GM12878 (cell line): ENCODE measurements around the gene PXT1. TPM values are rescaled to one million over a fixed set of nuclear protein-coding genes. Genes with fewer than 3 reads are reported as not detected.

Experiments used
- ATAC-seq: fragments of 200-7000 bp; cut with Tn5 transposase; 3 replicates; pipeline ENCODE4 v1.9.1; 2020; ENCODE audit warnings: mild to moderate bottlenecking, moderate library complexity
- BruUV-seq: library from RNA; stranded (reverse); fragments of 400-500 nt; replicated peaks from 2 replicates; lab custom pipeline; 2021; lab: Mats Ljungman, UMichigan
- CTCF ChIA-PET: fragments of 300-600 bp; sonication (Branson Sonifier 250); formaldehyde crosslinking; extraction: SDS; loops from one replicate; lab custom pipeline; 2021; ENCODE audit warnings: inconsistent platforms; lab: Yijun Ruan, JAX
- POLR2A ChIA-PET: fragments of 350-600 bp; formaldehyde crosslinking; extraction: SDS; loops from one replicate; lab custom pipeline; 2021; ENCODE audit warnings: inconsistent platforms; lab: Charles Lee
- RAD21 ChIA-PET: fragments of 300-600 bp; sonication (Branson Sonifier 250); formaldehyde crosslinking; loops from one replicate; lab custom pipeline; 2023; ENCODE audit warnings: antibody characterized with exemption; ENCODE audit not compliant: unreplicated experiment; lab: Charles Lee
- SMC1A ChIA-PET: fragments of 300-600 bp; sonication (Branson Sonifier 250); formaldehyde crosslinking; loops from one replicate; lab custom pipeline; 2023; ENCODE audit not compliant: unreplicated experiment, uncharacterized antibody; lab: Charles Lee
- DNase-seq: peaks from one replicate; pipeline ENCODE4 v3.0.0-alpha.2; 2011; ENCODE audit warnings: low read depth, low spot score
- FAIRE-seq: peaks from 3 replicates; lab custom pipeline; 2011; peaks lifted over from hg19 to GRCh38; lab: Jason Lieb, UNC
- H2AFZ ChIP-seq: 2 replicates; pipeline ENCODE4 v1.6.0; 2011; ENCODE audit warnings: low read depth, low read length, control low read depth; ENCODE audit not compliant: control insufficient read depth
- H3K27ac ChIP-seq: 2 replicates; pipeline ENCODE4 v1.5.1; 2011; ENCODE audit warnings: control low read depth; ENCODE audit not compliant: control insufficient read depth, insufficient read depth
- H3K27me3 ChIP-seq, 2 experiments: replicated peaks in 1 of 2; 2 replicates each; pipeline versions ENCODE4 v1.6.0 to v1.6.1; 2011; ENCODE audit warnings: low read length in 1 of 2; ENCODE audit not compliant: control insufficient read depth in 2 of 2, insufficient read depth in 2 of 2
- H3K36me3 ChIP-seq, 2 experiments: 2 replicates each; pipeline ENCODE4 v1.5.1; 2011; ENCODE audit warnings: low read length in 1 of 2; ENCODE audit not compliant: control insufficient read depth in 2 of 2, insufficient read depth in 2 of 2
- H3K4me1 ChIP-seq: 2 replicates; pipeline ENCODE4 v1.6.1; 2011; ENCODE audit warnings: mild to moderate bottlenecking, low read length, moderate library complexity, mixed read lengths; ENCODE audit not compliant: control insufficient read depth, insufficient read depth
- H3K4me2 ChIP-seq: 2 replicates; pipeline ENCODE4 v1.6.0; 2011; ENCODE audit warnings: control low read depth; ENCODE audit not compliant: control insufficient read depth, insufficient read depth
- H3K4me3 ChIP-seq: fragments of 200-600 bp; sonication (generic); 2 replicates; pipeline ENCODE4 v1.5.1; 2016
- H3K79me2 ChIP-seq: 2 replicates; pipeline ENCODE4 v1.6.0; 2011; ENCODE audit warnings: low read length; ENCODE audit not compliant: control insufficient read depth, insufficient read depth
- H3K9ac ChIP-seq: 2 replicates; pipeline ENCODE4 v1.8.0; 2011; ENCODE audit warnings: low read length, control low read depth, mixed read lengths; ENCODE audit not compliant: control insufficient read depth, insufficient read depth
- H3K9me3 ChIP-seq: replicated peaks from 3 replicates; pipeline ENCODE4 v1.5.1; 2011; ENCODE audit warnings: mild to moderate bottlenecking, low read length; ENCODE audit not compliant: control insufficient read depth, insufficient read depth
- H4K20me1 ChIP-seq: 2 replicates; pipeline ENCODE4 v1.6.0; 2011; ENCODE audit not compliant: control insufficient read depth, insufficient read depth
- BHLHE40 ChIP-seq, 2 experiments: fragments of 450-650 bp in 1 of 2; IDR thresholded peaks; 2 replicates each; pipeline ENCODE4 v1.6.1; 2011 to 2017; ENCODE audit warnings: low read depth in 2 of 2, borderline replicate concordance in 1 of 2, improper control_type of control experiment in 1 of 2, low read length in 1 of 2, mild to moderate bottlenecking in 1 of 2
- CBX5 ChIP-seq: sonication (generic); IDR thresholded peaks from 2 replicates; pipeline ENCODE4 v1.6.1; 2016; ENCODE audit warnings: low read depth, moderate library complexity, mild to moderate bottlenecking, inconsistent platforms
- EP300 ChIP-seq, 2 experiments: fragments of 150-350 bp in 1 of 2; IDR thresholded peaks; 2 replicates each; pipeline ENCODE4 v1.6.1; 2011 to 2012; ENCODE audit warnings: low read depth in 2 of 2, low read length in 2 of 2, borderline replicate concordance in 1 of 2, improper control_type of control experiment in 1 of 2, inconsistent platforms in 1 of 2; ENCODE audit not compliant: control insufficient read depth in 1 of 2
- IRF4 ChIP-seq: IDR thresholded peaks from 2 replicates; pipeline ENCODE4 v1.6.1; 2011; ENCODE audit warnings: low read depth, low read length
- JUNB ChIP-seq: IDR thresholded peaks from 2 replicates; pipeline ENCODE4 v1.6.1; 2016; ENCODE audit warnings: antibody characterized with exemption, mild to moderate bottlenecking
- KDM1A ChIP-seq: fragments of 200-600 bp; sonication (generic); IDR thresholded peaks from 2 replicates; pipeline ENCODE4 v1.6.1; 2016; ENCODE audit warnings: borderline replicate concordance
- MTA3 ChIP-seq: IDR thresholded peaks from 2 replicates; pipeline ENCODE4 v1.6.1; 2012; ENCODE audit warnings: low read length, inconsistent platforms, borderline replicate concordance
- NFYA ChIP-seq: IDR thresholded peaks from 2 replicates; pipeline ENCODE4 v1.6.1; 2011; ENCODE audit warnings: low read depth, mild to moderate bottlenecking, low read length, improper control_type of control experiment, borderline replicate concordance
- NKRF ChIP-seq: fragments of 450-650 bp; conservative IDR thresholded peaks from 2 replicates; pipeline ENCODE4 v1.6.1; 2017; ENCODE audit warnings: mild to moderate bottlenecking, moderate library complexity
- RELA ChIP-seq: fragments of 450-650 bp; IDR thresholded peaks from 2 replicates; pipeline ENCODE4 v1.8.0; 2014; ENCODE audit warnings: borderline replicate concordance; ENCODE audit not compliant: partially characterized antibody
- TAF1 ChIP-seq: IDR thresholded peaks from 2 replicates; pipeline ENCODE4 v1.6.1; 2011; ENCODE audit warnings: mild to moderate bottlenecking, low read depth, low read length, borderline replicate concordance
- TARDBP ChIP-seq: IDR thresholded peaks from 2 replicates; pipeline ENCODE4 v1.6.1; 2016; ENCODE audit warnings: borderline replicate concordance
- USF2 ChIP-seq: IDR thresholded peaks from 2 replicates; pipeline ENCODE4 v1.6.1; 2011; ENCODE audit warnings: low read depth, low read length, improper control_type of control experiment, borderline replicate concordance
- ZBED1 ChIP-seq: IDR thresholded peaks from 2 replicates; pipeline ENCODE4 v1.6.1; 2016; ENCODE audit warnings: borderline replicate concordance
- ZNF207 ChIP-seq: fragments of 450-650 bp; IDR thresholded peaks from 2 replicates; pipeline ENCODE4 v1.6.1; 2014; ENCODE audit warnings: antibody characterized with exemption, mild to moderate bottlenecking, borderline replicate concordance
- WGBS: methylation state at CpG from one replicate; pipeline ENCODE4 v1.1.6; 2016; ENCODE audit warnings: low lambda C conversion rate; ENCODE audit not compliant: insufficient replicate concordance, insufficient coverage; ENCODE audit errors: missing lambda C conversion rate; 5-methylcytosine and 5-hydroxymethylcytosine counted together
- in situ Hi-C: fragments of 300-500 bp; cut with MboI; formaldehyde crosslinking; loops from 9 replicates; pipeline ENCODE4 v1.14.3; 2018; ENCODE audit warnings: mixed read lengths
- intact Hi-C: fragments of 100-400 bp; cut with micrococcal nuclease; formaldehyde crosslinking; loops from one replicate; pipeline ENCODE4 v1.14.2; 2022; ENCODE audit not compliant: unreplicated experiment
- polyA plus RNA-seq, 11 experiments: library from polyadenylated mRNA; depleted of rRNA in 4 of 11; unstranded in 6 of 11; stranded (reverse) in 5 of 11; fragments of >200 nt; fragmentation: Nextera tagmentation in 4 of 11; fragmentation: Illumina TruSeq in 1 of 11; extraction: Ambion mirVana in 4 of 11; extraction: Trizol in 1 of 11; gene quantifications; 1 replicate in 1 of 11; 2 replicates in 10 of 11; pipeline versions ENCODE4 v1.2.1 to v1.2.3, GENCODE V29; 2011 to 2016; ENCODE audit warnings: inconsistent platforms in 2 of 11, missing spikeins in 2 of 11, low read depth in 1 of 11
- total RNA-seq, 4 experiments: library from RNA; depleted of rRNA in 3 of 4; stranded (reverse); fragments of >200 nt in 3 of 4; fragmentation: Illumina TruSeq in 1 of 4; extraction: Trizol in 1 of 4; gene quantifications; 2 replicates each; pipeline versions ENCODE4 v1.2.1 to v1.2.3, GENCODE V29; 2013 to 2021

The PXT1 gene
- total and polyA plus RNA-seq, 10 of the 15 experiments (the other 5 are each of a cell fraction or from before 2014, with no cell fraction given), result 0.27 to 2.9 (median 0.50) TPM

- intact Hi-C loops, result no loop called here
- Histone ChIP-seq H3K27me3 (no peaks in the 10 kb centered on the region), H3K9me3 (no peaks in the 10 kb centered on the region), H3K4me3 (no peak overlapping the region), H3K36me3 (no peaks in the 10 kb centered on the region), H4K20me1 (no peaks in the 10 kb centered on the region), H3K4me1 (peaks cover 50% of the 10 kb centered on the region), H2AFZ (no peak overlapping the region), H3K9ac (no peak overlapping the region), H3K4me2 (no peak overlapping the region), H3K79me2 (no peaks in the 10 kb centered on the region), H3K27ac (no peak overlapping the region)
- DNase-seq (no peak), FAIRE-seq (no peak), ATAC-seq (no peak)
- no TSS peak for BruUV-seq
- in situ Hi-C loops, result no loop called here
- ChIA-PET CTCF (interaction anchor here (0.5 to 17.3 kb wide), 5 partner anchors 20 to 462 kb away, joined by 3 to 483 read pairs (median 3); partner anchors contain the start of gene BNIP5), POLR2A (interaction anchor here (0.6 to 1.8 kb wide), 5 partner anchors 22 to 1606 kb away, joined by 3 to 6 read pairs (median 4); no protein-coding TSS in a partner anchor), RAD21 (interaction anchor here (0.6 to 9.8 kb wide), 7 partner anchors 17 to 334 kb away, joined by 3 to 122 read pairs (median 5); partner anchors contain the start of gene MAPK14), SMC1A (interaction anchor here (1.2 to 19.6 kb wide), 4 partner anchors 14 to 334 kb away, joined by 3 to 386 read pairs (median 98); partner anchors contain the start of gene BNIP5)
- 91% methylated on average over 25 of the region's 25 CpGs for WGBS
- TF ChIP-seq TAF1 (no peak), NFYA (no peak), EP300 (IDR thresholded peaks at IDR 0.05; ENCODE audit: borderline replicate concordance in 1 of 2, control insufficient read depth in 1 of 2, low read depth in 2 of 2, low read length in 2 of 2) (no peak), JUNB (no peak), IRF4 (no peak), TARDBP (no peak), KDM1A (no peak), BHLHE40 (IDR thresholded peaks at IDR 0.05; ENCODE audit: borderline replicate concordance in 1 of 2, low read depth in 2 of 2, low read length in 1 of 2) (no peak), USF2 (no peak), ZBED1 (no peak), CBX5 (no peak), NKRF (no peak), MTA3 (no peak), RELA (no peak), ZNF207 (no peak)
Observed at GRCh38 chr6:36362551-36363370, 79.9 kb downstream of the PXT1 start.
